IMR-90 (cell line): ENCODE measurements around the gene C10orf105. TPM values are rescaled to one million over a fixed set of nuclear protein-coding genes. Genes with fewer than 3 reads are reported as not detected.

Experiments
- ATAC-seq: fragments of 200-7000 bp; cut with Tn5 transposase; 2 replicates; pipeline ENCODE4 v1.9.1; 2020; ENCODE audit warnings: low read depth, mild to moderate bottlenecking, moderate library complexity
- BruUV-seq: library from RNA; stranded (reverse); fragments of 400-500 nt; replicated peaks from 2 replicates; lab custom pipeline; 2021; lab: Mats Ljungman, UMichigan
- CTCF ChIA-PET: fragments of 300-600 bp; formaldehyde crosslinking; extraction: SDS; loops from one replicate; lab custom pipeline; 2021; ENCODE audit warnings: antibody characterized with exemption; lab: Yijun Ruan, JAX
- POLR2A ChIA-PET: fragments of 300-600 bp; sonication (Branson Sonifier 250); formaldehyde crosslinking; loops from one replicate; lab custom pipeline; 2022; ENCODE audit warnings: antibody characterized with exemption; ENCODE audit not compliant: unreplicated experiment; lab: Charles Lee
- DNase-seq: peaks from one replicate; pipeline ENCODE4 v3.0.0; 2013
- H2AFZ ChIP-seq: replicated peaks from 2 replicates; pipeline ENCODE3; 2013; ENCODE audit warnings: low read length, mild to moderate bottlenecking; ENCODE audit not compliant: poor library complexity
- H2AK5ac ChIP-seq: 2 replicates; pipeline ENCODE4 v1.6.1; 2013; ENCODE audit warnings: low read depth, low read length, inconsistent platforms
- H2AK9ac ChIP-seq: replicated peaks from 2 replicates; pipeline ENCODE3; 2013; ENCODE audit warnings: mild to moderate bottlenecking, low read depth, low read length, moderate library complexity; ENCODE audit not compliant: poor library complexity
- H2BK120ac ChIP-seq: 2 replicates; pipeline ENCODE4 v1.6.1; 2013; ENCODE audit warnings: low read depth, low read length, inconsistent platforms
- H2BK15ac ChIP-seq: 3 replicates; pipeline ENCODE4 v1.6.1; 2013; ENCODE audit warnings: low read depth, low read length, inconsistent platforms
- H2BK20ac ChIP-seq: 2 replicates; pipeline ENCODE4 v1.6.1; 2013; ENCODE audit warnings: low read depth, mild to moderate bottlenecking, inconsistent platforms, low read length, moderate library complexity
- H2BK5ac ChIP-seq: 2 replicates; pipeline ENCODE4 v1.6.1; 2013; ENCODE audit warnings: mild to moderate bottlenecking, low read depth, low read length, inconsistent platforms; ENCODE audit not compliant: poor library complexity, severe bottlenecking
- H3K14ac ChIP-seq: replicated peaks from 2 replicates; pipeline ENCODE4 v1.6.1; 2013; ENCODE audit warnings: low read depth, low read length, inconsistent platforms
- H3K18ac ChIP-seq: 2 replicates; pipeline ENCODE4 v1.6.1; 2013; ENCODE audit warnings: low read depth, low read length, control low read depth
- H3K23ac ChIP-seq: 2 replicates; pipeline ENCODE4 v1.6.1; 2013; ENCODE audit warnings: low read depth, low read length, inconsistent platforms
- H3K27ac ChIP-seq: 2 replicates; pipeline ENCODE4 v1.5.1; 2013; ENCODE audit warnings: mild to moderate bottlenecking, control low read depth, low read length; ENCODE audit not compliant: insufficient read depth
- H3K27me3 ChIP-seq: 2 replicates; pipeline ENCODE4 v1.6.1; 2013; ENCODE audit warnings: low read length; ENCODE audit not compliant: control insufficient read depth, insufficient read depth
- H3K36me3 ChIP-seq: 2 replicates; pipeline ENCODE4 v1.6.1; 2013; ENCODE audit warnings: low read length, mixed read lengths; ENCODE audit not compliant: control insufficient read depth, insufficient read depth
- H3K4ac ChIP-seq: 2 replicates; pipeline ENCODE4 v1.6.1; 2013; ENCODE audit warnings: low read depth, low read length, inconsistent platforms
- H3K4me1 ChIP-seq: 2 replicates; pipeline ENCODE4 v1.6.1; 2013; ENCODE audit warnings: low read length, mixed read lengths; ENCODE audit not compliant: control insufficient read depth, insufficient read depth
- H3K4me2 ChIP-seq: 2 replicates; pipeline ENCODE4 v1.6.1; 2013; ENCODE audit warnings: low read depth, mild to moderate bottlenecking, control low read depth, low read length, moderate library complexity
- H3K4me3 ChIP-seq: 2 replicates; pipeline ENCODE4 v1.5.1; 2013; ENCODE audit warnings: low read depth, mild to moderate bottlenecking, control low read depth, low read length, moderate library complexity; ENCODE audit not compliant: insufficient read depth
- H3K56ac ChIP-seq: 2 replicates; pipeline ENCODE4 v1.6.1; 2013; ENCODE audit warnings: low read length, inconsistent platforms; ENCODE audit not compliant: insufficient read depth; ENCODE audit errors: extremely low read depth
- H3K79me1 ChIP-seq, 2 experiments: 2 replicates each; pipeline ENCODE4 v1.6.1; 2013; ENCODE audit warnings: low read length in 2 of 2, inconsistent platforms in 1 of 2, low read depth in 1 of 2
- H3K9ac ChIP-seq: 2 replicates; pipeline ENCODE4 v1.6.1; 2013; ENCODE audit warnings: low read depth, low read length, control low read depth
- H3K9me1 ChIP-seq: 2 replicates; pipeline ENCODE4 v1.6.1; 2013; ENCODE audit warnings: low read length, inconsistent platforms; ENCODE audit not compliant: insufficient read depth
- H3K9me3 ChIP-seq: 2 replicates; pipeline ENCODE4 v1.6.1; 2013; ENCODE audit warnings: low read length; ENCODE audit not compliant: control insufficient read depth, insufficient read depth
- H4K20me1 ChIP-seq: 2 replicates; pipeline ENCODE4 v1.6.1; 2013; ENCODE audit warnings: low read length, inconsistent platforms; ENCODE audit not compliant: insufficient read depth
- H4K5ac ChIP-seq: 2 replicates; pipeline ENCODE4 v1.6.1; 2013; ENCODE audit warnings: mild to moderate bottlenecking, low read depth, low read length, control low read depth
- H4K8ac ChIP-seq, 2 experiments: 2 replicates each; pipeline ENCODE4 v1.6.1; 2013; ENCODE audit warnings: low read depth in 2 of 2, low read length in 2 of 2, control low read depth in 1 of 2, inconsistent platforms in 1 of 2
- H4K91ac ChIP-seq: 2 replicates; pipeline ENCODE4 v1.6.1; 2013; ENCODE audit warnings: low read depth, low read length, inconsistent platforms; ENCODE audit not compliant: insufficient read depth
- CHD1 ChIP-seq: IDR thresholded peaks from 2 replicates; pipeline ENCODE4 v1.6.1; 2012; ENCODE audit warnings: low read depth, low read length, improper control_type of control experiment
- MXI1 ChIP-seq: IDR thresholded peaks from 2 replicates; pipeline ENCODE4 v1.6.1; 2012; ENCODE audit warnings: low read depth, mild to moderate bottlenecking, low read length, moderate library complexity, borderline replicate concordance
- RCOR1 ChIP-seq: IDR thresholded peaks from 2 replicates; pipeline ENCODE4 v1.6.1; 2012; ENCODE audit warnings: mild to moderate bottlenecking, low read length, improper control_type of control experiment; ENCODE audit not compliant: insufficient replicate concordance
- whole genome bisulfite sequencing, 2 experiments: methylation state at CpG; one replicate each; pipeline versions ENCODE4 v1.1.5 to v1.1.7; 2013; ENCODE audit warnings: missing lambda C conversion rate in 2 of 2; ENCODE audit not compliant: insufficient read length in 1 of 2; ENCODE audit errors: extremely low coverage in 2 of 2; 5-methylcytosine and 5-hydroxymethylcytosine counted together
- dilution Hi-C: fragments of 300-500 bp; cut with HindIII; formaldehyde crosslinking; loops from one replicate; pipeline ENCODE4 v1.14.3; 2018; ENCODE audit warnings: low sequenced_read_pairs; ENCODE audit not compliant: unreplicated experiment
- in situ Hi-C: fragments of 300-500 bp; cut with MboI; formaldehyde crosslinking; loops from 3 replicates; pipeline ENCODE4 v1.14.3; 2019; ENCODE audit warnings: low sequenced_read_pairs, inconsistent platforms, mixed read lengths
- intact Hi-C: fragments of 100-400 bp; cut with micrococcal nuclease; formaldehyde crosslinking; loops from 2 replicates; pipeline ENCODE4 v1.10.0; 2022
- polyA plus RNA-seq, 3 experiments: library from polyadenylated mRNA; depleted of rRNA; stranded (reverse); fragments of >200 nt; gene quantifications; 2 replicates each; pipeline ENCODE4 v1.2.3, GENCODE V29; 2012; ENCODE audit warnings: low replicate concordance in 1 of 3
- total RNA-seq: library from RNA; depleted of rRNA; stranded (reverse); fragments of >200 nt; gene quantifications from 2 replicates; pipeline ENCODE4 v1.2.3, GENCODE V29; 2012

Gene C10orf105
- total and polyA plus RNA-seq, 2 of the 4 experiments (the other 2 are of a cell fraction): under 0.01 TPM; not detected in 1

DNA sequence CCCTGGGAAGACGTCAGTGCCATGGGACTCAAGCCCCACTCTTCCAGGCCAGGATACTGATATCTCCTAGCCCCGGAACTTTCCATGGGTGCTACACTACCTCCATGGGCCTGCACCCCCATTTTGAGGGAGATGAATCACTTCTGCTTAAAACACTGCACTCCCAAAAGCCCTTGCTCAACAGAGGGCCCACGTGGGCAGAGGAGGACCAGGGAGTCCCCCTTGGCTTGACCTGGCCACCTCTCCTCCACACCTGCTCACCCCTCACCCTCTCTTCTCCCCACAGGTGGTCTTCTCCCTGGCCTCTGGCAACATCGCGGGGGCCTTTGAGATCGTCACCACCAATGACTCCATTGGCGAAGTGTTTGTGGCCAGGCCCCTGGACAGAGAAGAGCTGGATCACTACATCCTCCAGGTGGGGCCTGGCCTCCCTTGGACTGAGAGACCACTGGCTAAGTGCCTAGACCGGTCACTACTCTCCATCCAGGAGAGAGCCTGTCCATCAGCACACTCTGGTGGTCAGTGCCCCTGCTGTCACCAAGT lies 19.9 kb upstream of the C10orf105 start:
- H2BK15ac ChIP-seq: no peak overlapping the region
- intact Hi-C loops: no loop called here
- no peak overlapping the region for H3K23ac ChIP-seq
- H2AFZ ChIP-seq: no peak overlapping the region
- no peak overlapping the region for H3K4me3 ChIP-seq
- H3K4ac ChIP-seq: no peak overlapping the region
- no peak overlapping the region for H3K27ac ChIP-seq
- H3K27me3 ChIP-seq: peaks cover 12% of the 10 kb centered on the region
- H3K9me3 ChIP-seq: peaks cover 2% of the 10 kb centered on the region; the same call in 1 of the 2 replicates
- H3K4me2 ChIP-seq: no peak overlapping the region
- ATAC-seq: no peak
- H3K56ac ChIP-seq: no peak overlapping the region
- H4K8ac ChIP-seq: no peak overlapping the region
- no peaks in the 10 kb centered on the region for H3K79me1 ChIP-seq
- H3K36me3 ChIP-seq: no peaks in the 10 kb centered on the region
- no peak overlapping the region for H3K18ac ChIP-seq
- no peaks in the 10 kb centered on the region; the same call in 1 of the 2 replicates for H4K20me1 ChIP-seq
- no peak overlapping the region for H2AK9ac ChIP-seq
- no peak overlapping the region for H2BK20ac ChIP-seq
- WGBS, 2 experiments: 100% methylated on average over 1 of the region's 8 CpGs; no CpG with 5 or more reads in 1 of the 2 experiments
- no peak overlapping the region for H4K91ac ChIP-seq
- H3K9ac ChIP-seq: no peak overlapping the region
- peaks cover 2% of the 10 kb centered on the region; the same call in 1 of the 2 replicates for H3K4me1 ChIP-seq
- ChIA-PET CTCF (interaction anchor here (1.4 kb wide), 1 partner anchor 14 kb away, joined by 3 read pairs; no protein-coding TSS in a partner anchor), POLR2A (no interaction called here)
- DNase-seq: no peak
- H4K5ac ChIP-seq: no peak overlapping the region
- H2BK5ac ChIP-seq: no peak overlapping the region
- BruUV-seq: no TSS peak
- H2BK120ac ChIP-seq: no peak overlapping the region
- dilution Hi-C loops: no loop called here
- in situ Hi-C loops: no loop called here
- no peak overlapping the region for H3K14ac ChIP-seq
- TF ChIP-seq CHD1 (no peak), MXI1 (no peak), RCOR1 (no peak)
- no peak overlapping the region for H2AK5ac ChIP-seq
- no peaks in the 10 kb centered on the region for H3K9me1 ChIP-seq
